Measurements from ENCODE around the gene APBB2.
"Not testable (repeated sequence)": the region's sequence is repeated elsewhere in the genome, so short reads cannot be mapped to it uniquely, and the experiment has no call there.

APBB2 gene

GRCh38 chr4:41174444-41174843 is 39.9 kb downstream of the APBB2 start:
- no peak for DNase-seq
- in situ Hi-C loops (cut with MboI; ENCODE audit: low pct_unique_long_range_greater_than_20kb, low sequenced_read_pairs): no loop called here

GRCh38 chr4:41172786-41173185 is 41.6 kb downstream of the APBB2 start:
- in situ Hi-C loops (cut with MboI; ENCODE audit: low pct_unique_long_range_greater_than_20kb, low sequenced_read_pairs): no loop called here
- DNase-seq: no peak

- no peak for DNase-seq
- in situ Hi-C loops (cut with MboI; ENCODE audit: low pct_unique_long_range_greater_than_20kb, low sequenced_read_pairs): no loop called here
These were observed 45.0 kb downstream of the APBB2 start for GRCh38 chr4:41169256-41169800.

GRCh38 chr4:41167191-41167590 is 47.2 kb downstream of the APBB2 start:
- in situ Hi-C loops (cut with MboI; ENCODE audit: low pct_unique_long_range_greater_than_20kb, low sequenced_read_pairs): no loop called here
- no peak for DNase-seq

GRCh38 chr4:41164405-41164804 is 49.9 kb downstream of the APBB2 start:
- in situ Hi-C loops (cut with MboI; ENCODE audit: low pct_unique_long_range_greater_than_20kb, low sequenced_read_pairs): no loop called here
- no peak for DNase-seq

GRCh38 chr4:41161355-41161754 is 53.0 kb downstream of the APBB2 start:
- DNase-seq: no peak
- in situ Hi-C loops (cut with MboI; ENCODE audit: low pct_unique_long_range_greater_than_20kb, low sequenced_read_pairs): no loop called here

- in situ Hi-C loops (cut with MboI; ENCODE audit: low pct_unique_long_range_greater_than_20kb, low sequenced_read_pairs): no loop called here
- DNase-seq: no peak
These were observed 53.5 kb downstream of the APBB2 start for GRCh38 chr4:41160856-41161255.

- DNase-seq: no peak
- in situ Hi-C loops (cut with MboI; ENCODE audit: low pct_unique_long_range_greater_than_20kb, low sequenced_read_pairs): no loop called here
These were observed 54.1 kb downstream of the APBB2 start for GRCh38 chr4:41160012-41160789.

GRCh38 chr4:41158756-41159155 is 55.6 kb downstream of the APBB2 start:
- DNase-seq: no peak
- in situ Hi-C loops (cut with MboI; ENCODE audit: low pct_unique_long_range_greater_than_20kb, low sequenced_read_pairs): no loop called here

- in situ Hi-C loops (cut with MboI; ENCODE audit: low pct_unique_long_range_greater_than_20kb, low sequenced_read_pairs): no loop called here
These were observed 56.1 kb downstream of the APBB2 start for GRCh38 chr4:41158274-41158673.

GRCh38 chr4:41157009-41157408 is 57.3 kb downstream of the APBB2 start:
- DNase-seq: no peak
- in situ Hi-C loops (cut with MboI; ENCODE audit: low pct_unique_long_range_greater_than_20kb, low sequenced_read_pairs): no loop called here

More at GRCh38 chr4:41158274-41158673, 56.1 kb downstream of the APBB2 start:
- no peak for DNase-seq

- in situ Hi-C loops (cut with MboI; ENCODE audit: low pct_unique_long_range_greater_than_20kb, low sequenced_read_pairs): no loop called here
- DNase-seq: no peak
These were observed 57.8 kb downstream of the APBB2 start for GRCh38 chr4:41156574-41156973.

GRCh38 chr4:41155194-41155830 is 59.0 kb downstream of the APBB2 start:
- in situ Hi-C loops (cut with MboI; ENCODE audit: low pct_unique_long_range_greater_than_20kb, low sequenced_read_pairs): no loop called here
- DNase-seq: no peak

- in situ Hi-C loops (cut with MboI; ENCODE audit: low pct_unique_long_range_greater_than_20kb, low sequenced_read_pairs): no loop called here
- no peak for DNase-seq
These were observed 59.5 kb downstream of the APBB2 start for GRCh38 chr4:41154814-41155177.

GRCh38 chr4:41154010-41154813 is 60.1 kb downstream of the APBB2 start:
- DNase-seq: no peak
- in situ Hi-C loops (cut with MboI; ENCODE audit: low pct_unique_long_range_greater_than_20kb, low sequenced_read_pairs): no loop called here

- DNase-seq: no peak
- in situ Hi-C loops (cut with MboI; ENCODE audit: low pct_unique_long_range_greater_than_20kb, low sequenced_read_pairs): no loop called here
These were observed 63.9 kb downstream of the APBB2 start for GRCh38 chr4:41150401-41150800.

GRCh38 chr4:41149568-41149967 is 64.8 kb downstream of the APBB2 start:
- DNase-seq; in situ Hi-C loops (cut with MboI; ENCODE audit: low pct_unique_long_range_greater_than_20kb, low sequenced_read_pairs): not testable (repeated sequence)

- DNase-seq: no peak
- in situ Hi-C loops (cut with MboI; ENCODE audit: low pct_unique_long_range_greater_than_20kb, low sequenced_read_pairs): no loop called here
These were observed 65.4 kb downstream of the APBB2 start for GRCh38 chr4:41148931-41149330.

GRCh38 chr4:41148292-41148691 is 66.0 kb downstream of the APBB2 start:
- in situ Hi-C loops (cut with MboI; ENCODE audit: low pct_unique_long_range_greater_than_20kb, low sequenced_read_pairs): no loop called here
- DNase-seq: no peak

- in situ Hi-C loops (cut with MboI; ENCODE audit: low pct_unique_long_range_greater_than_20kb, low sequenced_read_pairs); DNase-seq: not testable (repeated sequence)
These were observed 66.8 kb downstream of the APBB2 start for GRCh38 chr4:41147570-41147969.

All from KBM-7 (cell line).